ENCODE results near the gene BCLAF1.

The BCLAF1 gene

DNA sequence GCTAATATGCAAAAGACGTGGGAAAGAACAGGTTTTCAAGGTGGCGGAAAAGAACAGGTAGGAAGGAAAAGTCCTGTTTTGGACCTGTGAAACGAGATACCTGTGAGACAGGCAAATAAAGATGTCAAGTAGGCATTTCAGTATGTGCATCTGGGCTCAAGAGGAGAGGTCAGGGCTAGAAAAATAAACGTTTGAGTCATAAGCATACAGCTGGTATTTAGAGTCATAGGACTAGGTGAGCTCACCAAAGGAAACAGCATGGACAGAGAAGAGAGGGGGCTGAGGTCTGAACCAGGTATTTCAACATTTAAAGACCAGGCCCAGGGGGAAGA, 54.4 kb downstream of the BCLAF1 start:
- DNase-seq (ENCODE audit: low read depth), result peak; percentile 89
- TF ChIP-seq, protein P1, sequence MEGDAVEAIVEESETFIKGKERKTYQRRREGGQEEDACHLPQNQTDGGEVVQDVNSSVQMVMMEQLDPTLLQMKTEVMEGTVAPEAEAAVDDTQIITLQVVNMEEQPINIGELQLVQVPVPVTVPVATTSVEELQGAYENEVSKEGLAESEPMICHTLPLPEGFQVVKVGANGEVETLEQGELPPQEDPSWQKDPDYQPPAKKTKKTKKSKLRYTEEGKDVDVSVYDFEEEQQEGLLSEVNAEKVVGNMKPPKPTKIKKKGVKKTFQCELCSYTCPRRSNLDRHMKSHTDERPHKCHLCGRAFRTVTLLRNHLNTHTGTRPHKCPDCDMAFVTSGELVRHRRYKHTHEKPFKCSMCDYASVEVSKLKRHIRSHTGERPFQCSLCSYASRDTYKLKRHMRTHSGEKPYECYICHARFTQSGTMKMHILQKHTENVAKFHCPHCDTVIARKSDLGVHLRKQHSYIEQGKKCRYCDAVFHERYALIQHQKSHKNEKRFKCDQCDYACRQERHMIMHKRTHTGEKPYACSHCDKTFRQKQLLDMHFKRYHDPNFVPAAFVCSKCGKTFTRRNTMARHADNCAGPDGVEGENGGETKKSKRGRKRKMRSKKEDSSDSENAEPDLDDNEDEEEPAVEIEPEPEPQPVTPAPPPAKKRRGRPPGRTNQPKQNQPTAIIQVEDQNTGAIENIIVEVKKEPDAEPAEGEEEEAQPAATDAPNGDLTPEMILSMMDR (conservative IDR thresholded peaks at IDR 0.05; ENCODE audit: low read depth, low read length), result no peak
- no peak overlapping the region for H3K4me3 ChIP-seq (ENCODE audit: low read depth, low read length)

DNA sequence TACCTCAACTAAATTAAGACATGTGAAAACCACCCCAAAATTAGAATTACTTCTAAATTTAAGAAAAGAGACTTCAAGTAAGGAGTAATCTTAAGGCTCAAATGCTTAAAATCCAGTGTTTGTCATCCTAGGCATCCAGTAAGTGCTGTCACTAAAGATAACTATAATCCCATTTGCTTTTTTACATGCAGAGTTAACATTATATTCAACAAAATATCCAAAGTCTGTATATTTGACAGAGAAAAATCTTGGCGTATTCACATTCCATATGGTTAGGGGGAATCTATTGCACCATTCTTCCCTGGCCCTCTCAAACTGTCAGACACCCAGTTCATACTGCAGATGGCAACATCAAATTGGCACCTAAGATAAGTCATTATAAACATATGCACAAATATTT, 56.9 kb downstream of the BCLAF1 start:
- no peak for DNase-seq (ENCODE audit: low read depth)
- no peak overlapping the region for H3K4me3 ChIP-seq (ENCODE audit: low read depth, low read length)
- TF ChIP-seq, protein P1 (conservative IDR thresholded peaks at IDR 0.05; ENCODE audit: low read depth, low read length), result no peak

DNA sequence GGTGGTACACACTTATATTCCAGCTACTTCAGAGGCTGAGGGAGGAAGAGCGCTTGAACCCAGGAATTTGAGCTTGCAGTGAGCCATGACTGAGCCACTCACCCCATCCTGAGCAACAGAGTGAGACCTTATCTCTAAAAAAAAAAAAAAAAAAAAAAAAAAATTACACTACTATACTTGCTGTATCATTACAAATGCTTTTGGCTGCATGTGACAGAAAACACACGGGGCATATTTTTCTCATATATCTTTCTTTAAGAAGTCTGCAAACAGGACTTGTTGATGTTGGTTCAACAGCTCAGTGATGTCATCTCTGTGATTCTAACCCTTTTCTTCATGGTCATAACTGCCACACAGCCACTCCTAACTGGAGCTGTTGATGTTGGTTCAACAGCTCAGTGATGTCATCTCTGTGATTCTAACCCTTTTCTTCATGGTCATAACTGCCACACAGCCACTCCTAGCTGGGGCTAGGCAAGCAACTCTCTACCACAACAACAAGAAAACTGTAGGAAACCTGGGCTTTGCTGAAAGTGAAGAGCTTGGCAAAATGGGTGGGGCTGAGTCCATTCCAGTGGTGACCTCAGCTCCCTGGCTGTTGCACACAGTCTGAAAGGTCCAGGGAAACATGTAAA, 59.3 kb downstream of the BCLAF1 start:
- peak; percentile 42 for DNase-seq (ENCODE audit: low read depth)
- TF ChIP-seq, protein P1 (conservative IDR thresholded peaks at IDR 0.05; ENCODE audit: low read depth, low read length), result no peak
- no peak overlapping the region for H3K4me3 ChIP-seq (ENCODE audit: low read depth, low read length)

DNA sequence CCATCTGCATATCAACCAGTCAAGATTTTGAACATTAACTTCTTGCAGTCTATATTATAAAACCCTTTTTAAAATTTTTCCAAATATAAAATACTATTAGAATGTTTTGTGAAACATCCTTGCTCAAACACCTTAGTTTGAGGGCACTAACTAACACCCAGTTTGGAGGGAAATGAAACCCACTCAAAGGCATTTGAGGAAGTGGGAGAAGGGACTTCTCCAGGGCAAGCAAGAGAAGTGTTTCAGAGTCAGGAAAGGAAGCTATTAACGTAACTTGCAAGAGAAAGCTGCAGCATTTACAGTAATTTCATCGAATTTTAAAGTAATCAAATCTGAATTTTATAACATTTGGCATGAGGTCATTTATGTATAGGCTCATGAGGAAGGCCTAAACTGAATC, 60.8 kb downstream of the BCLAF1 start:
- no peak overlapping the region for H3K4me3 ChIP-seq (ENCODE audit: low read depth, low read length)
- no peak for DNase-seq (ENCODE audit: low read depth)
- TF ChIP-seq, protein P1 (conservative IDR thresholded peaks at IDR 0.05; ENCODE audit: low read depth, low read length), result no peak

DNA sequence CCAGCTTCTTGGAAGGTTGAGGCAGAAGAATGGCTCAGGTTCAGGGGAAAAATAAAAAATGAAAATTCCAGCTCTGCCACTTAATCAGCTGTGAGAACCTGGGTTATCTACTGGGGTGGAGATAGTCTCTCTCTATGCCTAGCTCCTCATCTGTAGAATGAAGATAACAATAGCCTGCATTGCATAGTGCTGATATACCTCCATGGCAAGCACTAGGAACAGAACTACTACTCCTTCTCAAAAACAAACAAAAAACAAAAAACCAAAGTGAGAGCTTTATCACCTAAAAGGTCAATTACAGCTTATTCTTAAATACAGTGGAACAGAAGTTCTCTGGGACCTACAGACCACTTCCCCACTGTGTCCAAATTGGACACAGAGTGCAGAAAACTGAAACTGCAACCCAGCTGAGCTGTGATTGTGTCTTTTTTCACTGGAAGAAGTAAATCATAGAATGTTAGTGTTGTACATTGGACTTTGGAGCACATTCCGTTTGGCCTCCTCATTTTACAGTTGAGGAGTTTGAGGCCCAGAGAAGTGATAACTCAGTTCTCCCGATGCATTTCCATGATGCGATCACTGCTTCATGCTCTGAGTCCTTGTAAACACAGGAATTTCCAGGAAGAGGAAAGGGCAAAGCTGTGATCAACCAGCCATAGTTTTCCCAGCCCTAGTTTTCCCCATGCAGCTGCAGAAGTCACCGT, 62.8 kb downstream of the BCLAF1 start:
- TF ChIP-seq, protein P1 (conservative IDR thresholded peaks at IDR 0.05; ENCODE audit: low read depth, low read length), result no peak
- DNase-seq (ENCODE audit: low read depth), result no peak
- H3K4me3 ChIP-seq (ENCODE audit: low read depth, low read length), result no peak overlapping the region

DNA sequence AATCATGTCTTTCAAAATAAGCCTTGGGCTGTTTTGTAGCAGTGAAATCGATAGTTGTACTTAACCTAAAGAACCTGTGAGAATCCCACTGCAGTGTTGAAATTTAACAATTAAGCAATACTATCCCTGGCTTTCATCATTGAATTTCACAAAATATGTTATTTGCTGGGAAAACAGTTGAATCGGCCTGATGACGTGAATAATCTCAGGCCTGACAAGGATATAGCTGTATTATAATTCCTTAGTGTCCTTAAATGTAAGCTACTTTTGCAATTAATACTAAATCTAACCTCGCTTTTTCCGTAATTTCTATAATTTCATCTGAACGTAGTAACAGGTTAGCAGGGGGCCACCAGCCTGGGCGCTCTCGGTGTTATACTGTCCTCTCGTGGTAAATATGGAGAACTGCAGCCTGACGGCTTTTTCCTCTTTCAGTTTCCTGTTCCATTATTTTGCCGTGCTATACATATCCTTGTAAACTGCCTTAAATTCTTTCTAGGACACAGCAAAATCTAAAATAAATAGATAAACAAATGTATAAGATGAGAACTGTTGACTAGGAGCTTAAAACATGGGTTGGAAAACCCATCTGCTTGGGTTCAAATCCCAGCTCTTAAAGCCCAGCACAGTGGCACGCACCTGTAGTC, 63.5 kb downstream of the BCLAF1 start:
- TF ChIP-seq, protein P1 (conservative IDR thresholded peaks at IDR 0.05; ENCODE audit: low read depth, low read length), result peak; percentile 100
- peak; percentile 81 for DNase-seq (ENCODE audit: low read depth)
- H3K4me3 ChIP-seq (ENCODE audit: low read depth, low read length), result peak overlapping the region; percentile 46
